HL-60 (cell line): ENCODE results near the gene BAIAP2L1.

Source experiments
- DNase-seq, 2 experiments: peaks; one replicate each; pipeline ENCODE4 v3.0.0-alpha.2; 2010 to 2020; ENCODE audit warnings: low read depth in 1 of 2, low spot score in 1 of 2
- H3K27ac ChIP-seq: fragments of 250-450 bp; sonication (Bioruptor Pico); replicated peaks from 2 replicates; pipeline ENCODE4 v1.5.1; 2020; ENCODE audit warnings: mild to moderate bottlenecking, moderate library complexity
- H3K27me3 ChIP-seq: fragments of 250-450 bp; sonication (Bioruptor Pico); 2 replicates; pipeline ENCODE4 v1.5.1; 2021; ENCODE audit warnings: mild to moderate bottlenecking, moderate library complexity; ENCODE audit not compliant: insufficient read depth, poor library complexity, severe bottlenecking
- H3K4me3 ChIP-seq: replicated peaks from 2 replicates; pipeline ENCODE4 v1.5.1; 2011; ENCODE audit warnings: mild to moderate bottlenecking, control low read depth, low read length; ENCODE audit not compliant: insufficient read depth
- GABPA ChIP-seq: IDR thresholded peaks from 2 replicates; pipeline ENCODE4 v1.6.1; 2012; ENCODE audit warnings: low read depth
- POLR2AphosphoS5 ChIP-seq: IDR thresholded peaks from 2 replicates; pipeline ENCODE4 v1.6.1; 2012; ENCODE audit warnings: low read depth
- SPI1 ChIP-seq: IDR thresholded peaks from 2 replicates; pipeline ENCODE4 v1.6.1; 2012; ENCODE audit warnings: low read depth, mild to moderate bottlenecking, borderline replicate concordance
- TF ChIP-seq, protein P1 (sequence below): IDR thresholded peaks from one replicate; pipeline ENCODE4 v1.5.1; 2011; ENCODE audit warnings: low read length, control low read depth, inconsistent platforms; ENCODE audit not compliant: insufficient read depth
- TF ChIP-seq, protein P2 (sequence below): IDR thresholded peaks from 2 replicates; pipeline ENCODE4 v1.6.1; 2012; ENCODE audit warnings: low read depth; ENCODE audit not compliant: insufficient replicate concordance

Gene BAIAP2L1

DNA sequence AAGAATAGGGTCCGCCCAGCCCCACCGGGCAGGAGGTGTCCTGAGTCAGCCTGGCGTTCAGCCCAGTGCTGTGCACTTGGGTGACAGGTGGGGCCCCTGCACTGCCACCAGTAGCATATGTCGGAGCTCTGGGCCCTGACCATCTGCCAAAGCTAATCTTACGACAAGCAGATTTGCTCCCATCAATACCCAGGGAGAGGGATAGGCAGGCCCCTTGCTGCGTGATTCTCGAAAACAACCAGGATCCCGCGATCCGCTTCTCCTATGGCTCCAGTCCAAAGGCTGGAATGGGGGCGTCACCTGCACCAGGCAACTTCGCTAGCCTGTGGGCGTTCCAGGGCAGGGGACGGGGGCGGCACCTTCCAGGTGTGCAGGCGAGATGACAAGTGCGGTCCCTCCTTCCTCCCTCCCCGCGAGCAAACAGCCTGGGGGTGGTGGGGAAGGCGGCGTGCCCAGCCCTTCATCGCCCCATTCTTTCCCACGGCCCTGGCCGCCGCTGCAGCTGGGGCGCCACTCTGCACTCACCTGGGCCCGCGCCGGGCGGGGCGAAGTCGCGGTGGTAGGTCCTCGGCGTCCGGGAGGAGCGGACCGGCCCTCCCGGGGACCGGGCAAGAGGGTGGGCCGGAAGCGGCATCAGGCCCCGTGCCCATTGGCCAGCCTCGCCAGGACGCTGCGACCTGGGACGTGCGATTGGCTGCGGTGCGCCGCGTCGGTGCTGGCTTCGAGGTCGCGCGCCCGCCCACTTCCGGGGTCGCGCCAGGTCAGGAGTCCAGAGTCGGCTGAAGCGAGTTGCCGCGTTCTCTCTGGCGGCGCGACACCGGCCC is 149.1 kb downstream of the BAIAP2L1 start, which contains the start of gene TECPR1:
TECPR1 (minus strand) TSS at position 632 of the 824 bp plus-strand sequence. CDS start 6,086 bp downstream, outside the sequence.
- Histone ChIP-seq H3K27me3 (no peaks in the 10 kb centered on the region), H3K4me3 (peak within 1 kb of the TSS; percentile 99), H3K27ac (peak within 1 kb of the TSS; percentile 56)
- TF ChIP-seq SPI1 = no peak
- peak; percentile 83 for TF ChIP-seq GABPA
- TF ChIP-seq, protein P1, sequence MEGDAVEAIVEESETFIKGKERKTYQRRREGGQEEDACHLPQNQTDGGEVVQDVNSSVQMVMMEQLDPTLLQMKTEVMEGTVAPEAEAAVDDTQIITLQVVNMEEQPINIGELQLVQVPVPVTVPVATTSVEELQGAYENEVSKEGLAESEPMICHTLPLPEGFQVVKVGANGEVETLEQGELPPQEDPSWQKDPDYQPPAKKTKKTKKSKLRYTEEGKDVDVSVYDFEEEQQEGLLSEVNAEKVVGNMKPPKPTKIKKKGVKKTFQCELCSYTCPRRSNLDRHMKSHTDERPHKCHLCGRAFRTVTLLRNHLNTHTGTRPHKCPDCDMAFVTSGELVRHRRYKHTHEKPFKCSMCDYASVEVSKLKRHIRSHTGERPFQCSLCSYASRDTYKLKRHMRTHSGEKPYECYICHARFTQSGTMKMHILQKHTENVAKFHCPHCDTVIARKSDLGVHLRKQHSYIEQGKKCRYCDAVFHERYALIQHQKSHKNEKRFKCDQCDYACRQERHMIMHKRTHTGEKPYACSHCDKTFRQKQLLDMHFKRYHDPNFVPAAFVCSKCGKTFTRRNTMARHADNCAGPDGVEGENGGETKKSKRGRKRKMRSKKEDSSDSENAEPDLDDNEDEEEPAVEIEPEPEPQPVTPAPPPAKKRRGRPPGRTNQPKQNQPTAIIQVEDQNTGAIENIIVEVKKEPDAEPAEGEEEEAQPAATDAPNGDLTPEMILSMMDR = no peak
- 0 out of 2 replicates have a peak, but pooled peaks have one; percentile 25 for TF ChIP-seq POLR2AphosphoS5
- peak; percentile 84 to 90 for DNase-seq

DNA sequence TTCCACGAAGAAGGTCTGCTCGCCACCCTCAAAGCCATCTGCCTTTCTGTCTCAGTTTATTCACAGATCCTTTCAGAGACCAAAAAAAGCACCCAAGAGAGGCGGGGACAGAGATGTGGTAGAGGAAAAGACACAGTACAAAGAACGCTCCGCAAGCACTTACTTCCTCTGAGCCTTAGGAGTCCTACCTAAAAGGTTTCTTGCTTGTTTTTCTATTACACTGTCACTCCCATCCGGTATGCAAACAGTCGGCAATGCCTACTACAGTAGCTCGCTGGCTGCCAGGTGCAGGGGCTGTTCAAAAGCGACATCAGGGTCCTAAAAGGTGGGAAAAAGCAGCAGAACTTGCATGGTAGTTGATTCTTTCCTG is 149.7 kb downstream of the BAIAP2L1 start:
- H3K27me3 ChIP-seq = no peaks in the 10 kb centered on the region
- peak in 1 of 2 experiments; percentile 37 for DNase-seq
- peak overlapping the region; percentile 31 for H3K27ac ChIP-seq
- H3K4me3 ChIP-seq = peak overlapping the region; percentile 99
- TF ChIP-seq SPI1 (no peak), POLR2AphosphoS5 (no peak), GABPA (no peak)
- TF ChIP-seq, protein P2, sequence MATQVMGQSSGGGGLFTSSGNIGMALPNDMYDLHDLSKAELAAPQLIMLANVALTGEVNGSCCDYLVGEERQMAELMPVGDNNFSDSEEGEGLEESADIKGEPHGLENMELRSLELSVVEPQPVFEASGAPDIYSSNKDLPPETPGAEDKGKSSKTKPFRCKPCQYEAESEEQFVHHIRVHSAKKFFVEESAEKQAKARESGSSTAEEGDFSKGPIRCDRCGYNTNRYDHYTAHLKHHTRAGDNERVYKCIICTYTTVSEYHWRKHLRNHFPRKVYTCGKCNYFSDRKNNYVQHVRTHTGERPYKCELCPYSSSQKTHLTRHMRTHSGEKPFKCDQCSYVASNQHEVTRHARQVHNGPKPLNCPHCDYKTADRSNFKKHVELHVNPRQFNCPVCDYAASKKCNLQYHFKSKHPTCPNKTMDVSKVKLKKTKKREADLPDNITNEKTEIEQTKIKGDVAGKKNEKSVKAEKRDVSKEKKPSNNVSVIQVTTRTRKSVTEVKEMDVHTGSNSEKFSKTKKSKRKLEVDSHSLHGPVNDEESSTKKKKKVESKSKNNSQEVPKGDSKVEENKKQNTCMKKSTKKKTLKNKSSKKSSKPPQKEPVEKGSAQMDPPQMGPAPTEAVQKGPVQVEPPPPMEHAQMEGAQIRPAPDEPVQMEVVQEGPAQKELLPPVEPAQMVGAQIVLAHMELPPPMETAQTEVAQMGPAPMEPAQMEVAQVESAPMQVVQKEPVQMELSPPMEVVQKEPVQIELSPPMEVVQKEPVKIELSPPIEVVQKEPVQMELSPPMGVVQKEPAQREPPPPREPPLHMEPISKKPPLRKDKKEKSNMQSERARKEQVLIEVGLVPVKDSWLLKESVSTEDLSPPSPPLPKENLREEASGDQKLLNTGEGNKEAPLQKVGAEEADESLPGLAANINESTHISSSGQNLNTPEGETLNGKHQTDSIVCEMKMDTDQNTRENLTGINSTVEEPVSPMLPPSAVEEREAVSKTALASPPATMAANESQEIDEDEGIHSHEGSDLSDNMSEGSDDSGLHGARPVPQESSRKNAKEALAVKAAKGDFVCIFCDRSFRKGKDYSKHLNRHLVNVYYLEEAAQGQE = no peak
- TF ChIP-seq, protein P1 = no peak

DNA sequence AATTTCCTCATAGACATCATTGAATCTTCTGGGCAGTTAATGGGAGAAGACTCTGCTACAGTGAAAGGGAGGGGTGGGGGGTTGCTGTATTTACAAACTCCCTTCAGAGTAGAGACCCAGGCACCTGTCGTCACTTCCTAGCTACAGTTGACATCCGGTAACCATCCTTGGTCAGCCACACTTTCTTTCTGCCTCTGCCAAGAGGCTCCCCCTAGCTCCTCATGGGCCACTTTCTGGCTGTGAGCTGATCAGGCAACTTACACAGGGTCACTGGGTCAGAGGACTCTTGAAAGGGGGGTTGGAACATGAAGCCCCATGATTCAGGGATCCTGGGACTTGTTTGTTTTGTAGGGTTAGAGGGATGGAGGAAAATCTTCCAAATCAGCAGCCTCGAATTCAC is 150.1 kb downstream of the BAIAP2L1 start:
- Histone ChIP-seq H3K4me3 (0 out of 2 replicates have a peak overlapping the region, but pooled peaks have one; percentile 2), H3K27ac (peak overlapping the region; percentile 31), H3K27me3 (no peaks in the 10 kb centered on the region)
- no peak for TF ChIP-seq SPI1
- no peak for TF ChIP-seq POLR2AphosphoS5
- TF ChIP-seq GABPA = no peak
- TF ChIP-seq, protein P1 = no peak
- TF ChIP-seq, protein P2 = no peak
- peak in 1 of 2 experiments; percentile 26 for DNase-seq
